Ishikawa (cell line): ENCODE measurements around the gene ADAM30.

Experiments
- RAD21 ChIP-seq: IDR thresholded peaks from 2 replicates; pipeline ENCODE4 v1.6.1; 2012; ENCODE audit warnings: low read depth
- TEAD4 ChIP-seq: IDR thresholded peaks from 2 replicates; pipeline ENCODE4 v1.6.1; 2012

- no peak for TF ChIP-seq RAD21
- TF ChIP-seq TEAD4: no peak
Observed at GRCh38 chr1:119912963-119913362, 16.6 kb upstream of the ADAM30 start.
